GM19239 (cell line): Measurements from ENCODE around the gene ADSS2.
"Not testable (repeated sequence)": the region's sequence is repeated elsewhere in the genome, so short reads cannot be mapped to it uniquely, and the experiment has no call there.

Experiments
- DNase-seq: peaks from one replicate; pipeline ENCODE4 v3.0.0; 2011; ENCODE audit warnings: low spot score; ENCODE audit not compliant: insufficient read length
- FAIRE-seq: peaks from 2 replicates; lab custom pipeline; 2011; peaks lifted over from hg19 to GRCh38; lab: Jason Lieb, UNC

ADSS2 gene

DNA sequence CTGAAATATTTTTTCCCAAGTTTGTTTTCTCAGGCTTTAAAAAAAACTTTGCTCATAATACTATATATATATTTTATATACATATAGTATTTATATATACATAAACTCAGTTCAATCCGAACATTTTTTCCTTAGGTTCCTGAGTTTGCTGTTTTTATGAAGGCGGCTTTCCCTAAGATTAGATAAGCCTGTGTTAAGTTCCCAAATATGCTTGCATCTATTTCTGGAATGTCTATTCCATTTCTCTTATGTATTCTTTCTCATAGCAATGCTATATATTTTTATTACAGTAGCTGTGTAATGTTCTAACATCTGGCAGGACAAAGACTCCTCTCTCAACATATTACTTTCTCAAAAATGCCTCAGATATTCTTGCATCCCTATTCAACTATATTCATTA lies 45.9 kb downstream of the ADSS2 start:
- FAIRE-seq (no peak), DNase-seq (no peak)

DNA sequence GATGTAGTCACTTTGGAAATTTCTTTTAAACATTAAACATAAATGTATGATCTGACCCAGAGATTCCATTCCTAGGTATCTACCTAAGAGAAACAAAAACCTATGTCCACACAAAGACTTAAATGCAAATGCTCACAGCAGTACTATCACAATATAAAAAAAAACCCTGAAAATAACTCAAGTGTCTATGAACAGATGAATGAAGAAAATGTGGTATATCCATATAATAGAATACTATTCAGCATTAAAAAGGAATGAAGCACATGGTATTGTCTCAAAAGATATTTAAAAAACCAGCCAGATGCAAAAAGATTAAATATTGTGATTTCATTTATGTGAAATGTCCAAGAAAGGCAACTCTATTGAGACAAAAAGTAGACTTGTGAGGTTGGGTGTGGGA lies 48.3 kb downstream of the ADSS2 start:
- DNase-seq (no peak), FAIRE-seq (no peak)

DNA sequence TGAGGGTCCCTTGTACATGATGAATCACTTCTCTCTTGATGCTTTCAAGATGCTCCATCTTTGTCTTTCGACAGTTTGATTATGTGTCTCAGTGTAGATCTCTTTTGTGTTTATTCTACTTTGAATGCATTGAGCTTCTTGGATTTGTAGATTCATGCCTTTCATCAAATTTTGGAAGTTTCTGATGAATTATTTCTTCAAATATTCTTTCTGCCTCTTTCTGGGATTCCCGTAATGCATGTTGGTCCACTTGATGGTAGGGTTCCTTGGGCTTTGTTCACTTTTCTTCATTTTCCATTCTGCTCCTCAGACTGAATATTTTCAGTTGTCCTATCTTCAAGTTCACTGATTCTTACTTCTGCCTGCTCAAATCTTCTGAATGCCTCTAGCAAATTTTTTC lies 50.7 kb downstream of the ADSS2 start:
- DNase-seq (no peak), FAIRE-seq (no peak)

DNA sequence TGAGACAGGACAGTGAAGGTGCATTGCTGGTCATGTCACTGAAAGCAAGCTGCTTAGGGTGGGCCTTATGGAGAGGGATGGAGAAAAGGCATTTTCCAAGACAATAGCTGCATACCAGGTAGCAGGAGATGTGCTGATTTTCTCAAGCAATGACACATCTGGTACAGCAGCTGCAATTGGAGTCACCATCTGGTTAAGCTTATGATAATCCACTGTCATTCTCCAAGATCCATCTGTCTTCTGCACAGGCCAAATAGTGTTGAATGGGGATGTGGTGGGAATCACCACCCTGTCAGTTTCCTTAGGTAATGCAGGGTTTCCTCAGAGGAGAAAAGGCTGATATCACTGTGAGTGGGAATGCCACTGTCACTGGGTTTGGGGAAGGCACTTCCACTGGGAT lies 54.6 kb downstream of the ADSS2 start:
- DNase-seq (no peak), FAIRE-seq (no peak)

DNA sequence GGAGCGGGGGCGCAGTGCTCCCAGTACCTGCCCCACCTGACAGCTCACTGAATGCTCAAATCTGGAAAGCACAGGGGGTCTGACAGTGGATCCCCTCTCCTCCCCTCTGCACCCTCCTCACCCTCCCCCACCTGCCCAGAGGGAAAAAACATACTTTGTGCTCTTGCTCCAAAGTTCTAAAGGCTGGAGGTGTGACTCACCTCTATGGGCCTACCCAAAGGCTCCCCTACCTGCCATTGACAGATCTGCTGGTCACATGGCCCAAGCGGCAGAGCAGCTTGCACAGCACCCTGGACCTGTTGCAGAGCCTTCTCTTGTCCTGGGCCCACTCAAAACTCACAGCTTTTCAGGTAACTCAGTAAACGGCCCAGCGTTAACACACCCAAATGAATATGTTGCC lies 55.7 kb downstream of the ADSS2 start:
- FAIRE-seq (no peak), DNase-seq (no peak)

- no peak for FAIRE-seq
Observed at GRCh38 chr1:244394826-244395765, 56.6 kb downstream of the ADSS2 start.

GRCh38 chr1:244394346-244394745 lies 57.4 kb downstream of the ADSS2 start:
- no peak for FAIRE-seq
- DNase-seq, result no peak

More at GRCh38 chr1:244394826-244395765, 56.6 kb downstream of the ADSS2 start:
- DNase-seq, result no peak

DNA sequence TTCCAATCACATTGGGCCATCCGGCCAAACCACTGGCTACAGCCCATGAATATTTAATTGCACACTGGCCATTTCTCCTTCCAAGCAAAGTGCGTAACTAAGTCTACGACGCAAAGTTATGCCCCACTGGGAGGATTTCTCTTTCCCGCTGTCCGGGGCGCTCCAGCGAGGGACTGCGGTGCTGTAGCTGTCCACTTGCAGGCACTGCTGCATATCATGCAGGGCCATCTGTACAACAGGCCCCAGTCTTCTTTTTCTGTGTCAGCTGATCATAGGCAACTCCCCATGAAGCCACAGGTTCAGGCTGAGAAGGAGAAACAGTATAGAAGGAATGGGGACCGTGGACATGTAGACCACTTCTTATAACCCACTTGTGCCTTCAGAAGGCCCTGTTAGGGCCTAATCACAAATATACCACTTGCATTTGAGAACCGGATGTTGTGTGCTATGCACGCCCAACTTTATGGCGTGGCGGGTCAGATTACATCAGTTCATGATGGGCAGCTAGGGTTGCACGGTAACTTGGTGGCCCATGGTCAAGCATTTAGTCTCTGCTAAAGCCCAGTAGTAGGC lies 58.0 kb downstream of the ADSS2 start:
- no peak for FAIRE-seq
- no peak for DNase-seq

DNA sequence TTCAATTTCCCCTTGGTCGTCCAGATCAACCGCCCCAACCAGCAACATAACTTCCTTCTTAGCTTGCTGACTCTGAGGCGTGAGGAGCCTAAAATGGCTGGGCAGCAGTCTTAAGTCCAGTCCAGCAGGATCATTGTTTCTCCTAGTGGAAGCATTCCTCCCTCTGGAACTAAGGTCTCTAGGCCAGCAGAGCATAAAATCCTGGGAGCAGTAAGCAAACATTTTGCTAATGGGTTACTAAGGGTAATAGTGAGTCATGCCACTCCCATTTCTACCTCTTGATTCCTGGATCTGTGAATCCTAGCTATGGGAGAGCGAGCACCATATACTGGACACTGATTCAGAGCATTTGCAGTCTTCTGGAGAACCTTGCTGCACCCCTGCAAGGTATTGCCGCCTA lies 59.9 kb downstream of the ADSS2 start:
- DNase-seq, result no peak

DNA sequence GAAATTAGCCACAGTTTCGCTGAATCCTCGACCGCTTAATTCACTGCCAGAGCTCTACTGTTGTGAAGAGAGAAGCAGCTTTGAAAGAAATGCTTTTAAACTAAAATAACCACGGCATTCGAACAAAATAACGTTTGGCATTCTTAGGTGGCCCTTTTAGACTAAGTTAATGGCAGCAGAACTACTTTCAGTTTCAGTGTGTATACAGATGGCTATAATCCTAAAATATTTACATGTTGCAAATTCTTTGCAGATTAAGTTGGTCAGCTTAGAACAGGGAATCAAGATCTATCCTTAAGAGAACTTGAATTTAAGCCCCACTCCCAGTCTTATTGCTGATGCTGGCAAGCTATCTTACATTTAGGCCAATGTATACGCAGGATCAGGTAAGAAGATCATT lies 62.7 kb downstream of the ADSS2 start:
- no peak for DNase-seq
- FAIRE-seq, result no peak

More for the DNA sequence above, 59.9 kb downstream of the ADSS2 start:
- no peak for FAIRE-seq

- no peak for DNase-seq
- FAIRE-seq, result no peak
Observed at GRCh38 chr1:244387415-244387814, 64.3 kb downstream of the ADSS2 start.

- FAIRE-seq, result no peak
- DNase-seq, result no peak
Observed at GRCh38 chr1:244386595-244386994, 65.1 kb downstream of the ADSS2 start.

- no peak for FAIRE-seq
Observed at GRCh38 chr1:244384066-244384465, 67.6 kb downstream of the ADSS2 start.

DNA sequence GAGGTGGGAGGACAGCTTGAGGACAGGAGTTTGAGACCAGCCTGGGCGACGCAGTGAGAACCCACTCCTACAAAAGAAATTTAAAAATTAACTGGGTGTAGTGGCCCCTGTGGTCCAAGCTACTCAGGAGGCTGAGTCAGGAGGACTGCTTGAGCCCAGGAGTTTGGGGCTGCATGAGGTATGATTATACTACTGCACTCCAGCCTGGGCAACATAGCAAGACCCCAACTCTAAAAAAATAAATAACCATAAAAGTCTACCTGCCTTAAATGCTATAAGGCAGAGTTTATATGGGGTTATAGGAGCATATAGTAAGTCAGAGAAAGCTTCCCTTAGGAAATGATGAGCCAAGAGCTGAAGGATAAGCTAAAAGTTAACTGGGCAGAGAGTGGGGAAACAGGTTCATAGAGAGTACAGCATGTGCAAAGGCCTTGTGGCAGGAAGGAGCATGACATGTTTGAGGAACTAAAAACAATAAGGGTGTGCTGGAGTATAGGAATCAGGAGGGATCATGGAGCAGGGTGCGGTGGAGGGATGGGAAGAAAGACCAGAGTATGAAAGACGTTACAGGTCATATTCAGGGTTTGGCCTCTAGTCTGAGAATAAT lies 68.3 kb downstream of the ADSS2 start:
- FAIRE-seq (no peak), DNase-seq (no peak)

More at GRCh38 chr1:244384066-244384465, 67.6 kb downstream of the ADSS2 start:
- DNase-seq, result no peak

DNA sequence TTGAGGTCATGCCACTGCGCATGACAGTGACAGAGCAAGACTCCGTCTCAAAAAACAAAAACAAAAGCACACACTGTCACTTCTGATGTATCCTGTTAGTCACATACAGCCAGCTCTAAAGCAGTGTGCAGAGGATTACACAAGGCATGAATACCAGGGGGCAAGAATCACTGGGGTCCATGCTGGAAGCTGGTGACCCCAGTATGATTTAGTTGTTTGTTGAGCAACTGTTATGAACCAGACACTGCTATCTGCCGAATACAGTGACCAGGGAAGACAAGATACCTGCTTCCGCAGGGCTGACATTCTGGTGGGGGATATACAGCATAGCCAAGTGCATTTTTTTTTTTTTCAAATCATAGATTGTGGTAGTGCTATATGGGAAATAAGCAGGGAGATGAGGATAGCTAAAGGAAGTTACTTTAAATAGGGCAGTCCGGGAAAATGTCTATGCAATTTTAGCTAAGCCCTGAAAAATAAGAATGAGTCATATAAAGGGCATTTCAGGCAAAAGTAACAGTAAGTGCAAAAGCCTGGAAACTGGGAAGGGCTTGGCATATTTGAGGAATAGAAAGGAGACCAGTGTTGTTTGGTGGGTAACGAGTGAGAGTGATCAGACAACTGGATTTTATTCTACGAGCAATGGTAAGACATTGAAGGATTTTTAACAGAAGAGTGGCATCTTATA lies 69.7 kb downstream of the ADSS2 start:
- FAIRE-seq (no peak), DNase-seq (no peak)

- DNase-seq (no peak), FAIRE-seq (no peak)
Observed at GRCh38 chr1:244376126-244376525, 75.6 kb downstream of the ADSS2 start.

GRCh38 chr1:244375051-244375450 lies 76.7 kb downstream of the ADSS2 start:
- no peak for FAIRE-seq
- DNase-seq, result no peak

GRCh38 chr1:244374484-244374883 lies 77.2 kb downstream of the ADSS2 start:
- FAIRE-seq, DNase-seq: not testable (repeated sequence)

- DNase-seq, result no peak
- FAIRE-seq, result no peak
Observed at GRCh38 chr1:244371242-244372141, 80.2 kb downstream of the ADSS2 start.
